Inferior parietal cortex (tissue), 1 donor: ENCODE data around the gene MED12L.

ENCODE experiments used
- DNase-seq: peaks from one replicate; pipeline ENCODE4 v3.0.0-alpha.2; 2016; ENCODE audit errors: extremely low spot score

MED12L gene

GRCh38 chr3:151460774-151461450 lies 375.4 kb downstream of the MED12L start, which contains the start of gene IGSF10:
Gene IGSF10, minus strand, starts transcription at chr3:151461061. Its CDS starts 2,352 bp downstream, at chr3:151458709.
- DNase-seq, result no peak

GRCh38 chr3:151462278-151462780 lies 376.9 kb downstream of the MED12L start:
- no peak for DNase-seq

- DNase-seq, result no peak
Measured at GRCh38 chr3:151462991-151463390, 377.5 kb downstream of the MED12L start.

GRCh38 chr3:151467069-151467468 lies 381.6 kb downstream of the MED12L start:
- no peak for DNase-seq

- DNase-seq, result peak; percentile 73
Measured at GRCh38 chr3:151468284-151468917, 382.9 kb downstream of the MED12L start.

- DNase-seq, result no peak
Measured at GRCh38 chr3:151476344-151477018, 391.0 kb downstream of the MED12L start.

GRCh38 chr3:151477591-151478334 lies 392.3 kb downstream of the MED12L start:
- DNase-seq, result no peak

- no peak for DNase-seq
Measured at GRCh38 chr3:151478335-151478697, 392.9 kb downstream of the MED12L start.

GRCh38 chr3:151479452-151479851 lies 394.0 kb downstream of the MED12L start:
- DNase-seq, result no peak

- DNase-seq, result no peak
Measured at GRCh38 chr3:151480492-151480891, 395.0 kb downstream of the MED12L start.

- DNase-seq, result no peak
Measured at GRCh38 chr3:151483488-151483887, 398.0 kb downstream of the MED12L start.

GRCh38 chr3:151483961-151484520 lies 398.6 kb downstream of the MED12L start:
- DNase-seq, result no peak
